ENCODE data around the gene NDUFB1.

NDUFB1 gene

GRCh38 chr14:92153581-92153980 lies 32.1 kb upstream of the NDUFB1 start:
- no peak for DNase-seq (ENCODE audit: extremely low spot score)
- CTCF ChIA-PET: no interaction called here
- POLR2A ChIA-PET: interaction anchor here (1.1 kb wide), 1 partner anchor 17 kb away, joined by 3 read pairs; no protein-coding TSS in a partner anchor
- TF ChIP-seq TARDBP (IDR thresholded peaks at IDR 0.05) (no peak), ZNF384 (IDR thresholded peaks at IDR 0.05) (no peak), FOXK2 (IDR thresholded peaks at IDR 0.05) (no peak), BHLHE40 (IDR thresholded peaks at IDR 0.05; ENCODE audit: borderline replicate concordance) (no peak), LEF1 (IDR thresholded peaks at IDR 0.05; ENCODE audit: borderline replicate concordance) (no peak), SP1 (IDR thresholded peaks at IDR 0.05) (no peak), ELF4 (IDR thresholded peaks at IDR 0.05) (no peak), ARNT (IDR thresholded peaks at IDR 0.05) (no peak), HDGF (IDR thresholded peaks at IDR 0.05; ENCODE audit: borderline replicate concordance) (no peak), FOXA1 (IDR thresholded peaks at IDR 0.05) (no peak), CTBP1 (IDR thresholded peaks at IDR 0.05; ENCODE audit: borderline replicate concordance) (no peak), L3MBTL2 (conservative IDR thresholded peaks at IDR 0.05) (no peak)
- TF ChIP-seq, protein P1, sequence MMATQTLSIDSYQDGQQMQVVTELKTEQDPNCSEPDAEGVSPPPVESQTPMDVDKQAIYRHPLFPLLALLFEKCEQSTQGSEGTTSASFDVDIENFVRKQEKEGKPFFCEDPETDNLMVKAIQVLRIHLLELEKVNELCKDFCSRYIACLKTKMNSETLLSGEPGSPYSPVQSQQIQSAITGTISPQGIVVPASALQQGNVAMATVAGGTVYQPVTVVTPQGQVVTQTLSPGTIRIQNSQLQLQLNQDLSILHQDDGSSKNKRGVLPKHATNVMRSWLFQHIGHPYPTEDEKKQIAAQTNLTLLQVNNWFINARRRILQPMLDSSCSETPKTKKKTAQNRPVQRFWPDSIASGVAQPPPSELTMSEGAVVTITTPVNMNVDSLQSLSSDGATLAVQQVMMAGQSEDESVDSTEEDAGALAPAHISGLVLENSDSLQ (IDR thresholded peaks at IDR 0.05): no peak

GRCh38 chr14:92144708-92145107 lies 23.2 kb upstream of the NDUFB1 start:
- ChIA-PET POLR2A (interaction anchor here (2.2 kb wide), 1 partner anchor 23 kb away, joined by 6 read pairs; the partner anchor contains the start of genes CPSF2 and NDUFB1), CTCF (interaction anchor here (0.6 kb wide), 1 partner anchor 544 kb away, joined by 3 read pairs; no protein-coding TSS in a partner anchor)
- no peak for DNase-seq (ENCODE audit: extremely low spot score)
- TF ChIP-seq L3MBTL2 (conservative IDR thresholded peaks at IDR 0.05): no peak
- TF ChIP-seq SP1 (IDR thresholded peaks at IDR 0.05): no peak
- TF ChIP-seq LEF1 (IDR thresholded peaks at IDR 0.05; ENCODE audit: borderline replicate concordance): no peak
- TF ChIP-seq FOXM1 (IDR thresholded peaks at IDR 0.05; ENCODE audit: borderline replicate concordance): no peak
- TF ChIP-seq CTBP1 (IDR thresholded peaks at IDR 0.05; ENCODE audit: borderline replicate concordance): no peak
- no peak for TF ChIP-seq ELF4 (IDR thresholded peaks at IDR 0.05)
- no peak for TF ChIP-seq FOXK2 (IDR thresholded peaks at IDR 0.05)

DNA sequence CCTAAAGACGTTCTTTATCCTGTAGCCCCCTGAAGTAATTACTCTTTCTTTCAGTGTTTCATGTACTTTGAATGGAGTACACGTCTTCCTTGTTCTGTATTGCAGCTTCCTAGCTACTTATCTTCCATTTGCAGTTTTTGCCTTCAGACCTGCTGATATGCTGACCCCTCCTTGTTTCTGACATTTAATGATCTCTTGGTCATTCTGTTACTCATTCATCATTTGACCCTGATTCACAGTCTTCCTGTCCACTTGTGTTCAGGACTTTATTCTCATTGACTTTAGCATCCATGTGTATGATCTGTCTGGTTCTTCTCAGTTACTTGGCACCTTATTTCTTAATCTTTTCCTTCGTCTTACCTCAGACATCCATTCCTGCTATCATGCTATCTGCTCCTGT lies 22.5 kb upstream of the NDUFB1 start:
- DNase-seq (ENCODE audit: extremely low spot score): no peak
- TF ChIP-seq FOXK2 (IDR thresholded peaks at IDR 0.05) (no peak), CTBP1 (IDR thresholded peaks at IDR 0.05; ENCODE audit: borderline replicate concordance) (no peak), LEF1 (IDR thresholded peaks at IDR 0.05; ENCODE audit: borderline replicate concordance) (no peak), ZNF384 (IDR thresholded peaks at IDR 0.05) (no peak), SP1 (IDR thresholded peaks at IDR 0.05) (no peak), BHLHE40 (IDR thresholded peaks at IDR 0.05; ENCODE audit: borderline replicate concordance) (no peak), HDGF (IDR thresholded peaks at IDR 0.05; ENCODE audit: borderline replicate concordance) (no peak), SUZ12 (IDR thresholded peaks at IDR 0.05) (no peak), TARDBP (IDR thresholded peaks at IDR 0.05) (no peak)
- TF ChIP-seq, protein P1 (IDR thresholded peaks at IDR 0.05): no peak
- ChIA-PET POLR2A (interaction anchor here (2.2 kb wide), 1 partner anchor 22 kb away, joined by 6 read pairs; the partner anchor contains the start of genes CPSF2 and NDUFB1), CTCF (interaction anchor here (0.6 kb wide), 1 partner anchor 545 kb away, joined by 3 read pairs; no protein-coding TSS in a partner anchor)

- POLR2A ChIA-PET: no interaction called here
- DNase-seq (ENCODE audit: extremely low spot score): no peak
- CTCF ChIA-PET: no interaction called here
- TF ChIP-seq CTBP1 (IDR thresholded peaks at IDR 0.05; ENCODE audit: borderline replicate concordance): no peak
- no peak for TF ChIP-seq NFRKB (IDR thresholded peaks at IDR 0.05)
- TF ChIP-seq L3MBTL2 (conservative IDR thresholded peaks at IDR 0.05): no peak
- no peak for TF ChIP-seq SUZ12 (IDR thresholded peaks at IDR 0.05)
- no peak for TF ChIP-seq ARNT (IDR thresholded peaks at IDR 0.05)
- TF ChIP-seq, protein P1 (IDR thresholded peaks at IDR 0.05): no peak
- no peak for TF ChIP-seq TARDBP (IDR thresholded peaks at IDR 0.05)
These were observed 21.8 kb upstream of the NDUFB1 start for GRCh38 chr14:92143309-92143708.

GRCh38 chr14:92135269-92135668 lies 13.8 kb upstream of the NDUFB1 start:
- ChIA-PET CTCF (interaction anchor here (1.0 kb wide), 2 partner anchors 10 to 34 kb away, joined by 3 read pairs; no protein-coding TSS in a partner anchor), POLR2A (interaction anchor here (5.2 kb wide), 1 partner anchor 13 kb away, joined by 38 read pairs; the partner anchor contains the start of genes CPSF2 and NDUFB1)
- no peak for TF ChIP-seq ARNT (IDR thresholded peaks at IDR 0.05)
- TF ChIP-seq, protein P1 (IDR thresholded peaks at IDR 0.05): peak; percentile 34; the same call in 1 of the 2 replicates
- no peak for DNase-seq (ENCODE audit: extremely low spot score)

GRCh38 chr14:92134456-92134855 lies 12.9 kb upstream of the NDUFB1 start:
- no peak for DNase-seq (ENCODE audit: extremely low spot score)
- CTCF ChIA-PET: interaction anchor here (0.8 kb wide), 1 partner anchor 219 kb away, joined by 3 read pairs; no protein-coding TSS in a partner anchor
- TF ChIP-seq CTBP1 (IDR thresholded peaks at IDR 0.05; ENCODE audit: borderline replicate concordance) (no peak), BHLHE40 (IDR thresholded peaks at IDR 0.05; ENCODE audit: borderline replicate concordance) (no peak), TARDBP (IDR thresholded peaks at IDR 0.05) (no peak), L3MBTL2 (conservative IDR thresholded peaks at IDR 0.05) (no peak), HDGF (IDR thresholded peaks at IDR 0.05; ENCODE audit: borderline replicate concordance) (no peak), SP1 (IDR thresholded peaks at IDR 0.05) (no peak), NFRKB (IDR thresholded peaks at IDR 0.05) (no peak), FOXA1 (IDR thresholded peaks at IDR 0.05) (no peak), ZNF384 (IDR thresholded peaks at IDR 0.05) (no peak), SUZ12 (IDR thresholded peaks at IDR 0.05) (no peak), FOXK2 (IDR thresholded peaks at IDR 0.05) (no peak), LEF1 (IDR thresholded peaks at IDR 0.05; ENCODE audit: borderline replicate concordance) (no peak)
- TF ChIP-seq, protein P1 (IDR thresholded peaks at IDR 0.05): no peak
- POLR2A ChIA-PET: interaction anchor here (5.2 kb wide), 1 partner anchor 12 kb away, joined by 38 read pairs; the partner anchor contains the start of genes CPSF2 and NDUFB1

Measured in HEK293T (cell line).